Muscle layer of duodenum (tissue), 2 donors: ENCODE results near the gene OPRD1.

Source experiments
- H3K27ac ChIP-seq: one replicate; pipeline ENCODE4 v1.7.0; 2013; ENCODE audit warnings: mild to moderate bottlenecking, low read length
- H3K27me3 ChIP-seq: one replicate; pipeline ENCODE4 v1.7.0; 2013; ENCODE audit warnings: low read depth, mild to moderate bottlenecking, control low read depth, low read length
- H3K36me3 ChIP-seq, 2 donors: one replicate each; pipeline ENCODE4 v1.7.0; 2013; ENCODE audit warnings: low read length in 2 of 2, control low read depth in 1 of 2, mild to moderate bottlenecking in 1 of 2; ENCODE audit not compliant: insufficient read depth in 2 of 2, control insufficient read depth in 1 of 2
- H3K4me1 ChIP-seq, 2 donors: one replicate each; pipeline ENCODE4 v1.7.0; 2013; ENCODE audit warnings: low read length in 2 of 2, mild to moderate bottlenecking in 2 of 2, control low read depth in 1 of 2, moderate library complexity in 1 of 2; ENCODE audit not compliant: insufficient read depth in 2 of 2, control insufficient read depth in 1 of 2
- H3K4me3 ChIP-seq, 2 donors: one replicate each; pipeline ENCODE4 v1.7.0; 2013; ENCODE audit warnings: low read length in 2 of 2, low read depth in 1 of 2, mild to moderate bottlenecking in 1 of 2
- H3K9me3 ChIP-seq, 2 donors: one replicate each; pipeline ENCODE4 v1.7.0; 2013; ENCODE audit warnings: low read length in 2 of 2, control low read depth in 1 of 2, mild to moderate bottlenecking in 1 of 2; ENCODE audit not compliant: control insufficient read depth in 1 of 2
- donor health status: healthy.

The OPRD1 gene

DNA sequence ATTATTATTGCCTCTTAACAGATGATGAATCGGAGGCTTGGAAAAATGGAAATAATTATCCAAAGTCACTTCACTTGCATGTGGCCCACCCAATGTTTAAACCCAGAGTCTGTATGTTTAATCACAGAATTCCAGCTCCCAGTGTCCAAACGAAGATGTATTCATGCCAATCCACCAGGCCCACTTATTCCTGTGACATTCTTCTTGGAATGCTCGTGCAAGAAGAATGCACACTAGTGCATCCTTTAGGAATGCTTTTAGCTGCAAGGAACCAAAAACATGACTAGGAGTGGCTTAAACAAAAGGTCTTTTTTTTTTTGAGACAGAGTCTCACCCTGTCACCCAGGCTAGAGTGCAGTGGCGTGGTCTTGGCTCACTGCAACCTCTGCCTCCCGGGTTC, 8.9 kb upstream of the OPRD1 start:
- no peaks in the 10 kb centered on the region for H3K36me3 ChIP-seq
- no peaks in the 10 kb centered on the region for H3K9me3 ChIP-seq
- no peak overlapping the region for H3K4me3 ChIP-seq
- no peaks in the 10 kb centered on the region for H3K4me1 ChIP-seq
- no peak overlapping the region for H3K27ac ChIP-seq
- no peaks in the 10 kb centered on the region for H3K27me3 ChIP-seq

DNA sequence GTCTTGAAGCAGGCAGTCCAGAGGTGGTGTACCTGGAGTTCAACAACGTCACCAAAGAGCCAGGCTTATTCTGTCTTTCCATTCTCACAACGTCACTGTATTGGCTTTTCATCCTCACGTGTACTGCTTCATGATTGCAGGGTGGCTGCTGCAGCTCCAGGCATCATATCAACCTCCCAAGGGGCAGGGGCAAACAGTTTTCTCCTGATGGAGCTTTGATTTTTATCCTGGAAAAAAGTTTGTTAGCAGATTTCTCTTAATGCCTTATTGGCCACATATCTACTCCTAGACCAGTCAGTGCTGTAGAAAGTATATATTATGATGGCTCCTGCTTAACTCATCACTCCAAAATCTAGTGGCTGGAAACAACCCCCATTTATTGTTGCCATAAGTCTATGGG, 8.3 kb upstream of the OPRD1 start:
- Histone ChIP-seq H3K36me3 (no peaks in the 10 kb centered on the region), H3K27ac (no peak overlapping the region), H3K4me3 (no peak overlapping the region), H3K27me3 (no peaks in the 10 kb centered on the region), H3K4me1 (no peaks in the 10 kb centered on the region), H3K9me3 (no peaks in the 10 kb centered on the region)

DNA sequence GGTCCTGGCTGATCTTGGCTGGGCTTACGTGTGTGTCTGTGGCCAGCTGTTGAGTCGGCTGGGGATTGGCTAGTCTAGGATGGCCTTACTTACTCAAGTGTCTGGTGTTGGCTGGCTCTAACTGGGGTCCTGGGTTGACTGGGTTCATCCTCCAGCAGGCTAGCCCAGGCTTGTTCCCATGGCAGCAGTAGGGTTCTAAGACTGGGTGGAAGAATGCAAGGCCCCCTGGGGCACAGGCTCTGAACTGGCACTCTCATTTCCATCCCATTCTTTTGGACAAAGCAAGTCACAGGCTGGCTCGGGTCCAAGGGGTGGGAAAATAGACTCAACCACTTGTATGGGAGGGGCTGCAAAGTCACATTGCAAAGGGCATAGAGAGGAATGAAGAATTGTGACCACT, 7.9 kb upstream of the OPRD1 start:
- Histone ChIP-seq H3K36me3 (no peaks in the 10 kb centered on the region), H3K27me3 (no peaks in the 10 kb centered on the region), H3K4me1 (no peaks in the 10 kb centered on the region), H3K9me3 (no peaks in the 10 kb centered on the region), H3K27ac (no peak overlapping the region), H3K4me3 (no peak overlapping the region)

DNA sequence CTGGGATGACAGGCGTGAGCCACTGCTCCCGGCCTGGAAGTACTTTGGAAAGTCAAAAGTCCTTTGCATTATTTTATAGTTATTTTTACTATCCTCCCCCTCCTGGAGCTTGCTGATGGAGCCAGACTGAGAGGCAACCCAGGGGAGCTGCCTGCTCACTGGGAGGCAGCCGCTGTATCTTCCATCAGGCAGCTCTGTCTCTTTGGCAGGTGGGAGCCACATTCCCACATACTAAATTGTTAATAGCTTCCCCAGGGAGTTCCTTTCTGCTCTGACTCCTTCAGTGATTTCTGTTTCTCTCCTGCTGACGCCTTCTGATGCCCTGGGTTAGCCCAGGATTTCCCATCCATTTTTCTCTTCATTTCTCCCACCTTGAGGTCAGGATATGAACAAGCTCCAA, 4.9 kb upstream of the OPRD1 start:
- no peak overlapping the region for H3K27ac ChIP-seq
- no peaks in the 10 kb centered on the region for H3K36me3 ChIP-seq
- H3K27me3 ChIP-seq, result peaks cover 14% of the 10 kb centered on the region

GRCh38 chr1:28807986-28808385, 4.0 kb upstream of the OPRD1 start:
- no peaks in the 10 kb centered on the region for H3K9me3 ChIP-seq
- H3K4me1 ChIP-seq, result peaks cover 0 to 6% of the 10 kb centered on the region in 2 donors
- no peaks in the 10 kb centered on the region for H3K36me3 ChIP-seq
- no peak overlapping the region for H3K4me3 ChIP-seq
- peaks cover 21% of the 10 kb centered on the region for H3K27me3 ChIP-seq
- no peak overlapping the region for H3K27ac ChIP-seq

More for the DNA sequence above, 4.9 kb upstream of the OPRD1 start:
- Histone ChIP-seq H3K4me1 (no peaks in the 10 kb centered on the region), H3K9me3 (no peaks in the 10 kb centered on the region), H3K4me3 (no peak overlapping the region)

GRCh38 chr1:28811369-28811765, 603 bp upstream of the OPRD1 start:
- H3K4me1 ChIP-seq, result peaks cover 0 to 6% of the 10 kb centered on the region in 2 donors
- H3K9me3 ChIP-seq, result no peaks in the 10 kb centered on the region
- no peaks in the 10 kb centered on the region for H3K36me3 ChIP-seq
- H3K4me3 ChIP-seq, result no peak overlapping the region
- H3K27me3 ChIP-seq, result peaks cover 34% of the 10 kb centered on the region
- H3K27ac ChIP-seq, result no peak overlapping the region

DNA sequence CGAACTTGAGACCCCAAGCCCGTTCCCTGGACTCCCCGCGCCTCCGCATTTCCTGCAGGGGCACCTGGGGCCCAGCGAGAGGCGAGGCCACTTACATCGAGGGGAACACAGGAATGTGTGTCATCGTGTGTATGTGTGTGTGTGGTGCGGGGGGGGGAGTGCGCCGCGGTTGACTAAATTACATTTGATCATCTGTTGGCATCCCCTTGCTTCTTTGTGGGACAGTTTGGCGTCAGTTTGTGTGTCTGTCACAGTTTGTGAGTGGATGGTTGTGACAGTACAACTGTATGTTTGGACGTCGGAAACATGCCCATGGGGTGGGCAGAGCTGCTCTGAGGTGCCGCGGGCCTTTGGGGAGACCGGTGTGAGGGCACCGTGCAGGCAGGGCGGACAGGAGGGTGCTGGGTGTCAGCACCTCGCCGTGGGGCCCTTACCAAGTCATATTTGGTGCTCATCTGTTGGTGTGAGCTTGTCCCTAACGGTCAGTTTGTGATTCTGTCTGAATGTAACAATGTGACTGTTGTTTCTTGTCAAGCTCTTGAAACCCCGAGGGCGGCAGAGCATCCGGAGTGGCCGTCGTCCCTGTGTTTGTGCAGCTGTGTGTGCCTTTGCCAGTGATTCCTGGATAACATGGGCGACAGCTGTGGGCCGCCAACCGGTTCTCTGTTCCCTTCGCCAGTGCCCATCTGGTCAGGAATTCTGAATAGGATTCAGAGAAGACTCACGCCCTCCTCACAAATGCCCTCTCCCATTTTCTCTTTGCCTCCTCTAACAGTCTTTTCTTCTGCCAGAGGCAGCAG, 899 bp downstream of the OPRD1 start:
- no peak overlapping the region for H3K4me3 ChIP-seq
- H3K4me1 ChIP-seq, result peaks cover 0 to 6% of the 10 kb centered on the region in 2 donors
- H3K27me3 ChIP-seq, result peaks cover 34% of the 10 kb centered on the region

DNA sequence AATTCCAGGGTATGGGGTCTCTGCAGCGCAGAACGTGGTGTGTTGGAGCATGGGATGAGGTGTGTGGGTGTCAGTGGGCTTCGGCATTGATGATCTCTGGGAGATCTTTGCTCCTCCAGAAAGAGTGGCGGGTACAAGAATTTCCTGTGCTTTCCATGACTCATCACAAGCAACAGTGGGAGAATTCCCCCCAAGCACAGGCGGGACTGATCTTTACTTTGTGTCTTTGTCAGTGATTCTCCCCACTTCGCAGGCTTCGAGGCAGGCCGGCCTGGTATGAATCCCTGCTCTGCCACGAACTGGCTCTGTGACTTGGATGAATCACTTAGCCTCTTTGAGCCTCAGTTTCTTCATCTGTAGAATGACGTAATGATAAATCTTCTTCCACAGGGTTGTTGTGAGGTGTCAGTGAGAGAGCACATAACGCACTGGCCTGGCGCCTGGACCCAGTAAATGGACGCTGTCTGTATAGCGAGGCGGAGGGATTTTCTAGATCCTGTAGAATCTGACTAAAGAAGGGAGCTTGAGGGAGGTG, 2.0 kb downstream of the OPRD1 start:
- H3K9me3 ChIP-seq, result no peaks in the 10 kb centered on the region
- no peak overlapping the region for H3K4me3 ChIP-seq
- H3K27me3 ChIP-seq, result peaks cover 34% of the 10 kb centered on the region
- peaks cover 0 to 6% of the 10 kb centered on the region in 2 donors for H3K4me1 ChIP-seq
- H3K27ac ChIP-seq, result no peak overlapping the region
- no peaks in the 10 kb centered on the region for H3K36me3 ChIP-seq

More for the DNA sequence above, 899 bp downstream of the OPRD1 start:
- Histone ChIP-seq H3K9me3 (no peaks in the 10 kb centered on the region), H3K27ac (no peak overlapping the region), H3K36me3 (no peaks in the 10 kb centered on the region)

- no peak overlapping the region for H3K27ac ChIP-seq
- H3K4me1 ChIP-seq, result peaks cover 0 to 6% of the 10 kb centered on the region in 2 donors
- no peaks in the 10 kb centered on the region for H3K36me3 ChIP-seq
- H3K9me3 ChIP-seq, result no peaks in the 10 kb centered on the region
- peaks cover 31% of the 10 kb centered on the region for H3K27me3 ChIP-seq
- no peak overlapping the region for H3K4me3 ChIP-seq
Measured at GRCh38 chr1:28815533-28816185, 3.7 kb downstream of the OPRD1 start.

GRCh38 chr1:28817133-28817532, 5.2 kb downstream of the OPRD1 start:
- peaks cover 20% of the 10 kb centered on the region for H3K27me3 ChIP-seq
- H3K4me1 ChIP-seq, result peaks cover 0 to 6% of the 10 kb centered on the region in 2 donors
- no peak overlapping the region for H3K27ac ChIP-seq
- no peaks in the 10 kb centered on the region for H3K9me3 ChIP-seq
- H3K4me3 ChIP-seq, result no peak overlapping the region
- H3K36me3 ChIP-seq, result no peaks in the 10 kb centered on the region

DNA sequence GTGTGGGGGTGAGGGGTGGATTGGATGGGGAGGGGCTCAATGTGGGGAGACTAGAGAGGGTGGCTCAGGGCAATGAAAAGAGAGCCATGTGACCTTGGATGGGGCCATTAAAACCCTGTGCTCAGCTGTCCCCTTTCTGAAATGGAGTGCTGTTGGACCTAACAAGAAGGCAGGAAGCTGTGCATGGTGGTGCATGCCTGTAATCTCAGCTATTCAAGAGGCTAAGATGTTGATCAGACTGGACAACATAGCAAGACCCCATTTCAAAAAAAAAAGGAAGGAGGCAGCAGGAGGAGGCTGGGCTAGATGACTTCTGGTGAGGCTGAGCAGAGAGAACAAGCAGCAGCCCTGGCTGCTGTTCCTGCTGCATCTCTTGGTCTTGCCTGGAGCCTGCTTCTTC, 7.0 kb downstream of the OPRD1 start:
- Histone ChIP-seq H3K4me1 (no peaks in the 10 kb centered on the region), H3K27me3 (peaks cover 3% of the 10 kb centered on the region), H3K36me3 (no peaks in the 10 kb centered on the region), H3K27ac (no peak overlapping the region), H3K4me3 (no peak overlapping the region), H3K9me3 (no peaks in the 10 kb centered on the region)
